GM12875 (cell line): ENCODE data around the gene FSD1.
A peak's percentile ranks its signal among the peaks of the same experiment; 100 is the strongest.
"Not testable (repeated sequence)": the region's sequence is repeated elsewhere in the genome, so short reads cannot be mapped to it uniquely, and the experiment has no call there.

Source experiments
- H3K4me3 ChIP-seq: one replicate; pipeline ENCODE4 v1.5.1; 2011; ENCODE audit warnings: low read depth, low read length, control low read depth
- TF ChIP-seq, protein P1 (sequence below): IDR thresholded peaks from 2 replicates; pipeline ENCODE4 v1.5.1; 2011; ENCODE audit warnings: low read depth, mild to moderate bottlenecking, control low read depth, inconsistent platforms, low read length, moderate library complexity, borderline replicate concordance; ENCODE audit not compliant: insufficient read depth

The FSD1 gene

DNA sequence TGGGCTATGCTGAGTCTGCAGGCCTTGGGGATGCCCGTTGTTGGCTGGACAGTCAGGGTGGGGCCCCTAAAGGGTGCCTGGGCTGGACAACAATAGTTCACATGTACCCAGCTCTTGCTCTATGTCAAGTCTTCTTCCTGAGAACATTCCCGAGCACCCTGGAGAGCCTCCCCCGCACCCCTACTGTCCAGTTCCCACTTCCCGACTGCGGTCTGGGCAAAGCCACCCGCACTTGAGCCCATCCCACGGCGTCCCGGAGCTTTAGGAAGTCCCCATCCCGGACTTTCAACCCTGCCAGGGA is 37.9 kb downstream of the FSD1 start:
- H3K4me3 ChIP-seq: peak overlapping the region; percentile 58
- TF ChIP-seq, protein P1, sequence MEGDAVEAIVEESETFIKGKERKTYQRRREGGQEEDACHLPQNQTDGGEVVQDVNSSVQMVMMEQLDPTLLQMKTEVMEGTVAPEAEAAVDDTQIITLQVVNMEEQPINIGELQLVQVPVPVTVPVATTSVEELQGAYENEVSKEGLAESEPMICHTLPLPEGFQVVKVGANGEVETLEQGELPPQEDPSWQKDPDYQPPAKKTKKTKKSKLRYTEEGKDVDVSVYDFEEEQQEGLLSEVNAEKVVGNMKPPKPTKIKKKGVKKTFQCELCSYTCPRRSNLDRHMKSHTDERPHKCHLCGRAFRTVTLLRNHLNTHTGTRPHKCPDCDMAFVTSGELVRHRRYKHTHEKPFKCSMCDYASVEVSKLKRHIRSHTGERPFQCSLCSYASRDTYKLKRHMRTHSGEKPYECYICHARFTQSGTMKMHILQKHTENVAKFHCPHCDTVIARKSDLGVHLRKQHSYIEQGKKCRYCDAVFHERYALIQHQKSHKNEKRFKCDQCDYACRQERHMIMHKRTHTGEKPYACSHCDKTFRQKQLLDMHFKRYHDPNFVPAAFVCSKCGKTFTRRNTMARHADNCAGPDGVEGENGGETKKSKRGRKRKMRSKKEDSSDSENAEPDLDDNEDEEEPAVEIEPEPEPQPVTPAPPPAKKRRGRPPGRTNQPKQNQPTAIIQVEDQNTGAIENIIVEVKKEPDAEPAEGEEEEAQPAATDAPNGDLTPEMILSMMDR: no peak

DNA sequence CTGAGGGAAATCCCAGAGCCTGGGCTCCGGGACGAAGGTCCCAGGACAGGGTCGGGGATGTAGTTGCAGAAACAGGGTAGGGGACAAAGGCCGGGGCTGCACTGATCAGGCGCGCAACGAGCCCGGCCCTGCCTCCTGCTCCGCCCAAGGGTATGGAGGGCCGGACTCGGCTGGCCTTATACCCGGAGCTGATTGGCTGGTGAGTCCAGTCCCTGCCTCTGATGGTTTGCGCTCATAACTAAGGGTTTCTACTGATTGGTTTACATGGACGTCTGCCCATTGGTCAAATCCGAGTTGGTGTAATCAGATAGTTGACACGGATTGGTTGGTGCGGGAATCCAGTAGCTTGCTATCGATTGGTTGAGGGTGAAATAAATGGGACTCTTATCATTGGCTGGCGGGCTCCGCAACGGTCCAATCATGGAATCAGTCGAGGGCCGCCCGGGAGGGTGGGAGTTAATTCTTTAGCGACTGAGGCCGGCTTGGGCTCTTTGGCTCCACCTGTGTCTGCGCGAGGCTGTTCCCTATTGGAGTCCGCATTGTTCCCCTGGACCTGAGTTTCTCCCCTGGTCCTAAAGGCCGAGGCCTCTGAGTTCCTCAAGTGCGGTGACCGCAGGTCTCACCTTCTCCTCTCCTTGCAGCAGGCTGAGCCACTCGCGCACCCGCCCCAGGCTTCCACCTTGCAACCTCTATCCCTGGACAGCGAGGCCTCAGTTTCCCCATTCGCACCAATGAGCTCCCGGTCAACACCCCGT is 38.4 kb downstream of the FSD1 start:
- H3K4me3 ChIP-seq: peak overlapping the region; percentile 68
- TF ChIP-seq, protein P1: peak; percentile 17; the same call in 1 of the 2 replicates

DNA sequence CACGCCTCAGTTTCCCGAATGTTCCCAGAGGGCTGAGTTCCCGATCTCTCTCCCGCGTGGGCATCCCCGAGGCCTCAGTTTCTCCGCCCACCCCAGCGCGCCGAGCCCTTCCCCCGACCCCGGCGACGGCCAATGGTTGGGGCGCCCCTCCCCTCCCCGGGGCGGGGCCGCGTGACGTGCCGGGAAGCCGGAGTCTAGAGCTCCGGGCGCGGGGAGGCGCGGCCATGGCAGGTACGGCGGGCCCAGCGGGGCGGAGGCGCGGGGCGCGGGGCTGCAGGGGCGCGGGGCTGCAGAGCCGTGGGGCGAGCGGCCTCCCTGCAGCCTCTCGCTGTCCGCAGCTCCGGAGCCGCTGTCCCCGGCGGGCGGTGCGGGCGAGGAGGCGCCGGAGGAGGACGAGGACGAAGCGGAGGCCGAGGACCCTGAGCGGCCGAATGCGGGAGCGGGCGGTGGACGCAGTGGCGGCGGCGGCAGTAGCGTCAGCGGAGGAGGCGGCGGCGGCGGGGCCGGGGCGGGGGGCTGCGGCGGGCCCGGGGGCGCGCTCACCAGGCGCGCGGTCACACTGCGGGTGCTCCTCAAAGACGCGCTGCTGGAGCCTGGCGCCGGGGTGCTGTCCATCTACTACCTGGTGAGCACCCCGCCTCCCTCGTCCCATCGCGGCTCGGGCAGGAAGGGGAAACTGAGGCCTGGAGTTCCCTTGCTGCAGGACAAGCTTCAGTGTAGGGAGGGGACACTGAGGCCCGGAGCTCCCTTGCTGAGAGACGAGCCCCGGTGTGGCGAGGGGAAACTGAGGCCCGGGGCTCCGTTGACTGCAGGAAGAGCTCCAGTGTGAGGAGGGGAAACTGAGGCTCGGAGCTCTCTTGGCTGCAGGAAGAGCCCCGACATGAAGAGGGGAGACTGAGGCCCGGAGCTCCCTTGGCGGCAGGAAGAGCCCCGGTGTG is 39.2 kb downstream of the FSD1 start, which contains the start of gene MPND:
Gene MPND, plus strand, starts transcription at position 193 of the 938 bp plus-strand sequence. Its CDS starts 32 bp downstream, at position 225.
- TF ChIP-seq, protein P1: no peak
- peak within 1 kb of the TSS; percentile 68 for H3K4me3 ChIP-seq

DNA sequence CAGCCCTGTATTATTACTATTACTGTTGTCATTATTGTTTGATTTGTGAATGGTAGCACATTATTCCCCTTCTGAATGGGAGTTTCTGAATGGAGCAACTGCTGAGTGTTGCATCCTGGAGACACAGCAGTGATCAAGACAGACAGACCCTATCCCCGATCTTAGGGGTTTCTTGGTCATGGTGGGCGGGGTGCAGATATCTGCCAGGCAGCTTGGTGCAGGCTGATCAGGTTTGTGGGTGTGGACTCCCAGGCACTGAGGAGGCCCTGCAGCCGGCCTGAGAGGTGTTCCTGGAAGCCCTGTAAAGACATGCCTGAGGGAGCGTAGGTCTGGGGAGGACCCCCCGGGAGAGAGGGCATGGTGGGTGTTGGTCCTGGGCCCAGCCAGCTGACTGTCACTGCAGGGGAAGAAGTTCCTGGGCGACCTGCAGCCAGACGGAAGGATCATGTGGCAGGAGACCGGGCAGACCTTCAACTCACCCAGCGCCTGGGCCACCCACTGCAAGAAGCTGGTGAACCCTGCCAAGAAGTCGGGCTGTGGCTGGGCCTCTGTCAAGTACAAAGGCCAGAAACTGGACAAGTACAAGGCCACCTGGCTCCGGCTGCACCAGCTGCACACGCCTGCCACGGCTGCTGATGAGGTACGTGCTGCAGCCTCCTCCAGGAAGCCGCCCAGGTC is 41.1 kb downstream of the FSD1 start:
- H3K4me3 ChIP-seq: no peak overlapping the region
- TF ChIP-seq, protein P1: no peak

DNA sequence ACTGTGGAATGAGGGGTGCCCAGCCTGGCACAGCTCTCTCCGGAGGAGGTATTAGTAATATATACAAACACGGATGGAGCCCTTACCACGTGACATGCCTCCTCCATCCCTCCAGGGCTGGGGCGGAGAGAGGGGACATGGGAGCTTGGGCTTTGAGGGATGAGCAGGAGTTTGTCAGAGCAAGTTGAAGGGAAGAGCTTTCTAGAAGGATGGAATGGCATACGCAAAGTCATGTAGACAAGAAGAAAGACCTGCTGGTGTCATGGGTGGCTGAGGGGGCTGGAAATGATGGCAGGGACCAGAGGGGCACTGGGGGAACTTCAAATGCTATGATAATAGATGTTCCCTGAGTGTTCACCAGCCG is 41.6 kb downstream of the FSD1 start:
- TF ChIP-seq, protein P1: no peak
- H3K4me3 ChIP-seq: no peak overlapping the region

DNA sequence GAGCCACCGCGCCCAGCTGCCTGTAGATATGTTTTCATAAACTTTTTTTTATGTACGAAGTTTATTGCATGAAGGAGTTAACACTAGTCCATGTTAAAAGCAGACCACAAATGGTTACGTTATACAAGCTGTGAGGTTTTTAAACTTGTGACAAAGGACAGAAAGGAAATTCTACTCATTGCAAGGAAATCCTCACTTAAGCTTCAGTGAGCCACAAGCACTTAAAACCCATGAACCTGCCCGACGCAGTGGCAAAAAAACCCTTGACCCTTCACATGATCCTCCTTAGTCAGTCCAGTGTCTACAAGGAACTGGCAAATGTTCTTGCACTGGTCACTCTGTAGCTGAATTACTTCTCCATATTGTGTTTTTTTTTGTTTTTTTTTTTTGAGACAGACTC is 43.1 kb downstream of the FSD1 start:
- TF ChIP-seq, protein P1: no peak
- no peak overlapping the region for H3K4me3 ChIP-seq

DNA sequence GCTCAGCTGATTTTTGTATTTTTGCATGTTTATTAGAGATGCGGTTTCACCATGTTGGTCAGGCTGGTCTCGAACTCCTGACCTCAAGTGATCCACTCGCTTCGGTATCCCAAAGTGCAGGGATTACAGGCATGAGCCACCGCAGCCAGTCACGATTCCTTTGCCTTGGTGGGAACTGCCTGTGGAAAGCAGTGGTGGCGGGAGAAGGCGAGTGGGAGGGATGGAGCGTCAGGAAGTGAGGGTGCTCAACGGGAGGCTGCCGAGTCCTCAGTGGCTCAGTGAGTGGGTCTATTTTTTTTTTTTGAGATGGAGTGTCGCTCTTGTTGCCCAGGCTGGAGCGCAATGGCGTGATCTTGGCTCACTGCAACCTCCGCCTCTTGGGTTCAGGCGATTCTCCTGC is 44.8 kb downstream of the FSD1 start:
- not testable (repeated sequence) for H3K4me3 ChIP-seq
